ENCODE measurements around the gene SUGP2. TPM values are rescaled to one million over a fixed set of nuclear protein-coding genes. Genes with fewer than 3 reads are reported as not detected.
"Not testable (repeated sequence)": the region's sequence is repeated elsewhere in the genome, so short reads cannot be mapped to it uniquely, and the experiment has no call there.

Gene SUGP2
- total RNA-seq, 1 donor from 2014 or later: 72.6 TPM

DNA sequence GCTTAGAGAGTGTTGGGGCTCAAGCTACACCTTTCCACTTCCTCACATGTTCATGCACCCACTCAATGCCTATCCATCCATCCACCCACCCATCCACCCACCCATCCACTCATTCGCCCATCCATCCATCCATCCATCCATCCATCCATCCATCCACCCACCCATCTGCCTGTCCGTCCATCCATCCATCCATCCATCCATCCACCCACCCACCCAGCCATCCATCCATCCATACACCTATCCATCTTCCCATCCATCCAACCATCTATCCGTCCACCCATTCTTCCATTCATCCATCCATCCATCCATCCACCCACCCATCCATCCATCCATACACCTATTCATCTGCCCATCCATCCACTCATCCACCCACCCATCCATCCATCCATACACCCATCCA lies 79.2 kb downstream of the SUGP2 start:
- no peaks in the 10 kb centered on the region for H3K36me3 ChIP-seq
- intact Hi-C loops (cut with DNase I): no loop called here
- no peak overlapping the region for H3K27ac ChIP-seq
- TF ChIP-seq CTCF (IDR thresholded peaks at IDR 0.05): no peak
- no peak overlapping the region for H3K4me3 ChIP-seq
- no peaks in the 10 kb centered on the region for H3K4me1 ChIP-seq
- DNase-seq: no peak
- H3K27me3 ChIP-seq (ENCODE audit: low read depth): no peaks in the 10 kb centered on the region
- H3K9me3 ChIP-seq: no peaks in the 10 kb centered on the region
- ATAC-seq: no peak

GRCh38 chr19:18952364-18953003 lies 80.8 kb downstream of the SUGP2 start:
- H3K36me3 ChIP-seq; DNase-seq; H3K27ac ChIP-seq; H3K9me3 ChIP-seq; H3K4me1 ChIP-seq; H3K27me3 ChIP-seq (ENCODE audit: low read depth); intact Hi-C loops (cut with DNase I); ATAC-seq; H3K4me3 ChIP-seq: not testable (repeated sequence)

DNA sequence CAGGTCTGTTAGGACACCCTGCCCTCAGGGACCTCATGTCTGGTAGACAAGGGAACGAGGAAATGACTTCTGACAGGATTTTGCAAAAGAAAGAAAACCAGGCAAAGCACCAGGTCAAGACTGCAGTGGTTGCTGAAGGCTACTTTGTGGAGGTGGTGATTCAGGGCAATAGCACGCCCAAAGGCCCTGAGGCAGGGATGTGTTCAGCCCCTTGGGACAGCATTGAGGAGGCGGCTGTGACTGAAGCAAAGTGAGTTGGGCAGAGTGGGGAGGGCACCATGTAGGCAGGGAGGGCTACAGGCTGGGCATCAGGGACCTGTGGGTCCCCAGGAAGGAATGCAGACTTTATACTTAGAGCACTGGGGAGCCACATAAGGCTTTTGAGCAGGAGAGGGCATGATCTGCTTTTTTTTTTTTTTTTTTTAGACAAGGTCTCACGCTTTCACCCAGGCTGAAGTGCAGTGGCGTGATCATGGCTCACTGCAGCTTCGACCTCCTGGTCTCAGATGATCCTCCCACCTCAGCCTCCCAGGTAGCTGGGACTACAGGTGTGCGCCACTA lies 81.5 kb downstream of the SUGP2 start:
- no peak for TF ChIP-seq CTCF (IDR thresholded peaks at IDR 0.05)
- no peak for ATAC-seq

GRCh38 chr19:18949858-18950257 lies 83.5 kb downstream of the SUGP2 start:
- Histone ChIP-seq H3K9me3 (no peaks in the 10 kb centered on the region), H3K4me3 (no peak overlapping the region), H3K36me3 (no peaks in the 10 kb centered on the region), H3K27me3 (ENCODE audit: low read depth) (no peaks in the 10 kb centered on the region), H3K4me1 (no peaks in the 10 kb centered on the region), H3K27ac (no peak overlapping the region)
- DNase-seq (no peak), ATAC-seq (no peak)
- no peak for TF ChIP-seq CTCF (IDR thresholded peaks at IDR 0.05)
- intact Hi-C loops (cut with DNase I): no loop called here

More for the DNA sequence above, 81.5 kb downstream of the SUGP2 start:
- no peak for DNase-seq
- H3K27ac ChIP-seq: no peak overlapping the region
- H3K4me1 ChIP-seq: no peaks in the 10 kb centered on the region
- no peak overlapping the region for H3K4me3 ChIP-seq
- H3K36me3 ChIP-seq: no peaks in the 10 kb centered on the region
- H3K27me3 ChIP-seq (ENCODE audit: low read depth): no peaks in the 10 kb centered on the region
- no peaks in the 10 kb centered on the region for H3K9me3 ChIP-seq
- intact Hi-C loops (cut with DNase I): no loop called here

DNA sequence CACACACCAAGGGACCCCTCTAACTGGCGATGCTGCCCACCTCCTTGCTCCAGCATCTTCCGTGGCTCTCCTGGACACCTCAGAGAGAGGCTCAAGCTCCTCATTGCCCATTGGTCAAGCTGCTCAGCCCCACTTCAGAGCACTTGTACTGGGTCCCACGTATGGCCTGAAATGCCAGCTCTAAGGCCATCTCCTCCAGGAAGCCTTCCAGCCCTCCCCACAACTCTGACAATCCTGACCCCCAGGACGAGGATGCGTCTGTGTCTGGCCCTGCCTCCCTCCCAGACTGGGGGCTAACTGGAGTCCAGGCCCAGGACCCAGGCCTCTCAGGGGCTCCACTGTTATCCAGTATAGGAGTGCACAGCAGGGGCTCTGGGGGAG lies 84.4 kb downstream of the SUGP2 start:
- Histone ChIP-seq H3K36me3 (no peaks in the 10 kb centered on the region), H3K9me3 (no peaks in the 10 kb centered on the region), H3K27me3 (ENCODE audit: low read depth) (no peaks in the 10 kb centered on the region), H3K4me3 (no peak overlapping the region), H3K4me1 (no peaks in the 10 kb centered on the region), H3K27ac (no peak overlapping the region)
- DNase-seq (no peak), ATAC-seq (no peak)
- no peak for TF ChIP-seq CTCF (IDR thresholded peaks at IDR 0.05)
- intact Hi-C loops (cut with DNase I): no loop called here

DNA sequence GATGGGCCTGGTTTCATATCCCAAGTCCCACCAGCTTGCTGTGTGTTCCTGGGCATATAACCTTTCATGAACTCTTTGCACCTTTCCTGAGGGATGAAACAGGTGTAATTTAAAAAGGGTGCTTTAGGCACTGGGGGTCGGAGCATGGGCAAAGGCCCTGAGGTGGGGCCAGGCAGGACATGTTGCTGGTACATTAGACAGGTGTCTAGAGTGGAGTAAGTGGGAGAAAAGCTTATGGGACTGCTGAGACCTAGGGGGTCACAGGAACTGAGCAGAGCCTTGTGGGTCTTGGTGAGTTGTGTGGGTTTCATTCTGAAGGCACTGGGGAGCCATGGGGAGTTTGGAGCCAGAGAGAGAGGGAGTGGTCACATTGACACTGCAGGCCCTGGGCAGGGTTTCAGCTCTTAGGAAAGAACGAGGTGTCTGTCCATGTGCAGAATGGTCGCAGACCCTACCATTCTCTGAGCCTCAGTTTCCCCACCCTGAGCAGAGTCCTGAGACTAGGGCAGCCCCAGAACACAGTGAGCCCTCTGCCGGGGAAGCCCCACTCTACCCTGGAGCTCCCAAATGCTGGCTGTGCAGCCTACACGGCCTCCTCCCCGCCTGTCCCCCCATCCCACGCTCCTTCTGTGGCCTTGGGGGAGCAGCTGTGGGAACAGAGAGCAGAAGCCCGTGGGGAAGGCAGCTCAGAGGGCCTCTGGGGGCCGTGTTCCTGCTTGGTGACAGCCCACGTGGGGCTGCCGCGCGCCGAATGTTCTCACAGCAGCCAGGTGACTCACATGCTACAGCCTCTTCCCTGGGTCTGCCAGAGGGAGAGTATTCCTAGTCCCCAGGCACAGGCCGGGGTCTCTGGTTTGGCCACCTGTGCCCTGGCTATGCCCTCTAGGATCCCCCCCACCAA lies 85.0 kb downstream of the SUGP2 start:
- ATAC-seq (no peak), DNase-seq (no peak)

More for the DNA sequence above, 85.0 kb downstream of the SUGP2 start:
- no peaks in the 10 kb centered on the region for H3K27me3 ChIP-seq (ENCODE audit: low read depth)
- H3K36me3 ChIP-seq: no peaks in the 10 kb centered on the region
- no peaks in the 10 kb centered on the region for H3K4me1 ChIP-seq
- H3K27ac ChIP-seq: no peak overlapping the region
- no peaks in the 10 kb centered on the region for H3K9me3 ChIP-seq
- intact Hi-C loops (cut with DNase I): no loop called here
- no peak for TF ChIP-seq CTCF (IDR thresholded peaks at IDR 0.05)
- no peak overlapping the region for H3K4me3 ChIP-seq
